ENCODE results near the gene CRYM.
"Not testable (repeated sequence)": the region's sequence is repeated elsewhere in the genome, so short reads cannot be mapped to it uniquely, and the experiment has no call there.

The CRYM gene

DNA sequence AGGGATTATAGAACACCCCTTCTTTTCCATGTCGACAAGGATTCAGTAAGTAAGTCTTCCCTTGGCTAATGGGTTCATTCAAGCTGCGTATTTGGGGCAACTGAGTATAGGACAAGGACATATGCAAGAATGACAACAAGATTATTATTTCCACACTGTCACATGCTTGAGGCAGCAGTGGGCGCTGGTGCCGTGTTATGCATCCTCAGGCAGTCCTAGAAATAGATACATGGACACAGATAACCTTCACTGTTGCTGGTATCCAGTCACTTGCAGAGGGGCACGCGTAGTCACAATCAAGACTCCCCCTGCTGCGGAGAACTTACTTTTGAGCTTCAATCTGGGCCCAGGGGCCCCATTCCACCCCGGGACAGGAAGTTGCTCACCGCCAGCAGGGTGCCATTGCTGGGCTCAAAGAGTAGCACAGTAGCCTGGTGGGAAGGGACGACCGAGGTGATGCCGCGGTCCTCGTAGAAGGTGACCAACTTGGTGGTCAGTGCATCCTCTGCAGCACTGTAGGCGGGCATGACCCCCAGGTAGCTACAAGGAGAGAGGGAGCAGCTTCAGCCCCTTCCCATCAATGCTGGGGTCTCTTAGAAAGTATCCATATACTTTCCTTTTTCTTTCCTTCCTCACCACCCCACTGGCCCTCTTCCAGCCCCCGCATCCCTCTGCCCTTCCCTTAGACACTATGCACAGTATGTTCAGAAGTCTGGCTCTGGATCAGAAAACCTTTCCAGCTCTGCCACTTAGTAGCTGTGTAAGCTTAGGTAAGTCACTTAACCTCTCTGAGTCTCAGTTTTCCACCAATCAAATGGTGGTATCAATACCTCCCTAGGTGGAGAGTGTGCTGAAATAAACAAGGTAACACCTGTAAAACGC, 804 bp downstream of the CRYM start:
- peak in 1 of 2 experiments; percentile 24 for DNase-seq

DNA sequence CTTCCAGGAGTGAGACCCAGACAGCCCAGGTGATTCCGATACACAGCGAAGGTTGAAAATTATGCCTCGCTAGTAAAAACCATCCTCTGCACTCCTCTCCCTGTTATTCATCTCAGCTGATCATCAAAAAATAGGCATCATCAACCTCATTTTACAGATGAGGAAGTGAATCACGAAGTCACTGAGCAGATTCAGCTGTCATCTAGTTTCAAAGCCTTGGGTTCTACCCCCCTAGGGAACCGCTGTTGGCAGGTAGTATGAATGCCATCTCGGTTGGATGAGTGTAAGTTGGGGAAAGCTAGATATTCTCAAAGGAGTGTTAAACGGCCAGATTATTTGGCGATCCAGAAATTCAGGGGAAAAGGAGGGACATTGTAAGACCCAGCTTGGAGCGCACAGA, 2.0 kb downstream of the CRYM start:
- no peak for DNase-seq

DNA sequence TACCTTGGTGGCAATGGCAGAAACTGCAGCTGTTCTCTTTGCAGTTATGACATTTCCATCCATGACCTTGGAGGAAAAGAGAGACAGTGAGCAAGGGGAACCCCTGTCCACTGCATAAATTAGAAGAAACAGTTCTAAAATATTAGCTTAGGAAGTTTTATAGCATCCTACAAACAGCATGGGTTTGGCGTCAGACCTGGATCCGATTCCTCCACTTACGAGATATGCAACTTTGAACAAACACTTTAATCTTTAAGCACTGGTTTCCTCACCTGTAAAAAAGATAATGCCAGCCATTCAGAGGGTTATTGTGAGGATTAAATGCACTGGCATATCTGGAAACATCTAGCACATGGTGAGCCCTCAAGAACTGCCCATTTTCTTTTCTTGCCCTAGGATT, 2.6 kb downstream of the CRYM start:
- DNase-seq: no peak

DNA sequence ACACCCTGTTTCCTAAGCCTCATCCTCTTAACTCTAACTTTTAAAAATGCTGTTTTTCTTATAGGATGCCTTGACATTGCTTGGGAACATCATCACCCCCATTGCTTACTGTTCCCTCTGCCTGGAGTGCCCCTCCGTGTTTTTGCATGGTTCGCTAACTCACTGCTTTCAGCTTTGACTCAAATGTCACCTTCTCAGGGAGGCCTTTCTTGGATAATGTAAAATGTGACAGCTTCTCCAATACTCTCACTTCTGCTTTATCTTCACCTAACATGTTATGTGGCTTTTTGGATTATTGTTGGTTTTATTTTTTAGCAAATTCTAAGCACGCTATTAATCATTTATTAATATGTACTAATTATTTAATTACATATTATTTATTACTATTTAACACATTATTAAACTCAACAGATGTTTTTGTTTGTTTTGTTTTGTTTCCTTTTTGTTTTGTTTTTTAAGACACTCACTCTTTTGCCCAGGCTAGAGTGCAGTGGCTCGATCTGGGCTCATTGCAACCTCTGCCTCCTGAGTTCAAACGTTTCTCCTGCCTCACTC, 3.8 kb downstream of the CRYM start:
- no peak for DNase-seq

DNA sequence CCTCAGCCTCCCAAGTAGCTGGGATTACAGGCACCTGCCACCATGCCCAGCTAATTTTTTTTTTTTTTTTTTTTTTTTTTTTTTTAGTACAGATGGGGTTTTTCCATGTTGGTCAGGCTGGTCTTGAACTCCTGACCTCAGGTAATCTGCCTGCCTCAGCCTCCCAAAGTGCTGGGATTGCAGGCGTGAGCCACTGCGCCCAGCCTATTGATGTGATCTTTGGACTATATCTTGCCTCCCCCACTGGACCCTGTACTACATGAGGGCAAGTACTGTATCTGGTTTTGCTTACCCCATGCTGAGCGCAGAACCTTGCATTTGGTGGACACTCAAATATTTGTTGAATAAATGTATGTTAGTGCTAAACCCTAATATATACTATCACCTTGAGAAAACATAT, 5.3 kb downstream of the CRYM start:
- DNase-seq: not testable (repeated sequence)

DNA sequence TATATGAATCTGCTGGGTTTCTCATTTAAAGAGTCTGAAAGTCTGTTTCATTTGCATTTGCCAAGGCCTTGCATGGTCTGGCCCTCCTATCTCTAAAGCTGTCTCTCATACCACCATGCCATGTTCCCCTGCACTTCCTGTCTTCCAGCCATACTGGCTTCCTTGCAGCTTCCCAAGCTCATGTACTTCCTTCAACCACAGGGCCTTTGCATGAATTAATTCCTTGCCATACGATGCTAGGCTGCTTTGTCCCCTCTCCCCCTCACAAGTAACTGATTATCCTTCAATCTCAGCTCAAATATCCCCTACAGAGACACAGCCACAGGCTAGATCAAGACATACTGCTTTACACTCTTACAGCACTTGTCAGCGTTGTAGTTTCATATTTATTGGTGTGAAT, 5.8 kb downstream of the CRYM start:
- no peak for DNase-seq

DNA sequence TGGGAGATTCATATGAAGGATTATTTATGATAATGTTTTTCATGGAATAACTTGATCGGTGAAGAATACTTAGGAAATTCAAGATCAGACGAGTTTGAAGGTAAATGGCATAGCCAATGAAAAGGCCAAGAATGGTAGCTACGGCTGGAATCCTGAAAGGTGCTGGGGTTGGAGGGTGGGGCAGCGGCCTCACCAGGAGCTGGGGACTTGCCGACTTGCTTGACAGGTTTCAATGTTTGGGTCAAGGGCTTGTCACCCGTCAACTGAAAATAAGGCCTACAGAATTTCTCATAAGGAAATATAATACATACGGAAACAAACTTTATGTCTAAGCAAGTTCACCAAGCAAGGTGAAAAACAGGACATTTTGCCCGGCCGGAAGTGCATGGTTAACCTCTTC, 9.9 kb downstream of the CRYM start:
- DNase-seq: no peak

DNA sequence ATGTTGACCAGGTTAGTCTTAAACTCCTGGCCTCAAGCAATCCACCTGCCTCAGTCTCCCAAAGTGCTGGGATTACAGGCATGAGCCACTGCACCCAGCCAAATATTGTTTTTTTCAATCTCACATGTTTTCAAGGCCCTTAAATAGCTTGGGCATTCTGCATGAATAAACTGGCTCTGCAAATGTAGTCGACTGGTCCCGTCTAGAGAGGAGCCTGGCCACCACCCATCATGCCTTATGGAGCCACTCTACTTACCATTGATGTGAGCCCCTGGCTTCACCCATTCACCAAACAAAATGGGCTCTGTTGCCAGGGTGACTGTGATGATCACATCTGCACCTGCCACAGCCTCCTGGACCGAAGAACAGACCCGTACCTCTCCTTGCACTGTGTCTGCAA, 10.8 kb downstream of the CRYM start:
- no peak for DNase-seq

DNA sequence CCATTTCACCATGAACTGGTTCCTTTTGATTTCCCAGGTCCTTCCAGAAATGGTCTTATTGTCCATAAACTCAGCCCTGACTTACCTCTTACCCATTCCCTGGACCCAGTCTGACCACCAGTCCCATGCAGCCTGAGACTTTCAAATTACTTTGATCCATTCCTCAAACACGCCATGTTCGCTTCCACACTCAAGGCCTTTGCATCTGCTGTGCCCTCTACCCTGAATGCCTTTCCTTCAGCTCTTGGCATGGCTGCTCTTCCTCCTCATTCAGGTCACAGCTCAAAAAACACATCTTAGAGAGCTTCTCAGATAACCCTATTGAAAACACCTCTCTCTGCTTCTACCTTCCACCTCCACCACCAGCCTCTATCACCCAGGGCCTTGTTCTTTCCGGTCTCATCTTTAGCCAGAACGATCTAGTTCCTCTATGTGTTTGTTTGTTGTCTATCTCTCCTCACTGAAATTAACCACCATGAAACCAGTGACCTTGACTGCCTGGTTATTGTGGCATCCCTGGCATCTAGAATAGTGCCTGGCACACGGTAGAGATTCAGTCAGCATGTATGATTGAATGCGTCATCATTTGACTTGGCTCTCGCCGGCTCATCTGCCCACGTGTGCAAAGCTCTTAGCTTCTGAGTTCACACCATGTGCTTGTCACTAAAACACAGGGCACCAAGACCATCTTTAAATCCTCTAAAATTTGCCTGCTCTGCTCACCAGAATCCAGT, 12.8 kb downstream of the CRYM start:
- DNase-seq: no peak

DNA sequence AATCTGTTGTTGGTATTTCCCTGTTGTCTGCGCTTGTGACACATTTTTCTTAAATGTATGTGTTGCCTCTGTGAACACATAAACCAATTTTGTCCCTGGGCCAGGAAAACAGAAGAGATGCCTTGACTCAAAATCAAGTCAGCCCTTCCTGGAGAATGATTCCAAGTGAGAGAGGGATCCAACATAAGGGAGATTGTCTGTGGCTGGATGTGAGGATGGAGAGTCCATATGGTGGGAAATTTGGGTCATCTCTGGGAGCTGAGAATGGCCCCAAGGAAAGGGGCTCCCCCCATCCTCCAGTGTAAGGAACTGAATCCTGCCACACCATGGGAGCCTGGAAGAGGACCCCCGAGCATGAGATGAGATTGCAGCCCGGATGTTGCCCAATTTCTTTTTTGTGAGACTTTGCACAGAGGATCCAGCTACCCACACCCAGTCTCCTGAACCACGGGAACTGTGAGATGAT, 13.5 kb downstream of the CRYM start:
- DNase-seq: no peak

DNA sequence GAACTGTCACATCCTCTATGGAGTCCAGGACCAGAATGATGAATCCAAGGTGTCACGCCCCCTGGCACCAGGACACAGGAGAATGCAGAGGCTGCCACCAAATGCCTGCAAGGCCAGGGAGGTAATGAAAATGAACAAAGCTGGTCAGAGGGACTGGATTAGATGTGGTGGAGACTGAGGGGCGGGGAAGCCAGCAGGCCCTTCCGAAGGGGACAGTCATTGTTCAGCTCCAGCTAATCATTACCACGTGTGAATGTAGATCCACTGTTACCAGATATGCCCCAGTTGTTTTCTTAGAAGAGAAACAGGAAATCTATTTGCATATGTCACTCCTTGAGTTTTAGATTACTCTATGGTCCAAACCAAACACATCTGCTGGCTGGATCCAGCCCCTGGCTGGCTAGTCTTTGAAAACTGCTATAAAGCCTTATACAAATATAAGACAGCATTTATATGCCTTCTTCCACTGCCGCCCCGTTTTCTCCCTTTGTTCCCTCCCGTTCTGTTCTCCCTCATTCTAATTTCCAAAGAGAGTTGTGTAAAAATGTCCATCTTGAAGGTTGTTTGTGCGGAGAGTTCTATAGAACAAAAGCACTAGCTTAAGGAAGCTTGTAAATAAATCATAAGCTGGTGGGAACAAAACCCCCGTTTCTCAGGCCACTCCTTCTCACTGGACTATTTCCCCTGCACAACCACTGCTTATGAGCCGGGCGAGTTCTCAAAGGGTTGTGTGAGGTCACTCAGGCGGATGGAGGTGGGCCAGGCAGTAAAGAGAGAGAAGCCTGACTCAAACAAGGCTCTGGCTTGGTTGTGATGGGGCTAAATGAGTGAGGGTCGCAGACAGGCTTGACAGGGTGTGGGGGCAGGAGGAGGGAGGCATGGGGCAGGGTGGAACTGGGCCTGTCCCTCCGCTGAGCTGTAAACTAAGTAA, 14.2 kb downstream of the CRYM start:
- peak in 1 of 2 experiments; percentile 67 for DNase-seq

DNA sequence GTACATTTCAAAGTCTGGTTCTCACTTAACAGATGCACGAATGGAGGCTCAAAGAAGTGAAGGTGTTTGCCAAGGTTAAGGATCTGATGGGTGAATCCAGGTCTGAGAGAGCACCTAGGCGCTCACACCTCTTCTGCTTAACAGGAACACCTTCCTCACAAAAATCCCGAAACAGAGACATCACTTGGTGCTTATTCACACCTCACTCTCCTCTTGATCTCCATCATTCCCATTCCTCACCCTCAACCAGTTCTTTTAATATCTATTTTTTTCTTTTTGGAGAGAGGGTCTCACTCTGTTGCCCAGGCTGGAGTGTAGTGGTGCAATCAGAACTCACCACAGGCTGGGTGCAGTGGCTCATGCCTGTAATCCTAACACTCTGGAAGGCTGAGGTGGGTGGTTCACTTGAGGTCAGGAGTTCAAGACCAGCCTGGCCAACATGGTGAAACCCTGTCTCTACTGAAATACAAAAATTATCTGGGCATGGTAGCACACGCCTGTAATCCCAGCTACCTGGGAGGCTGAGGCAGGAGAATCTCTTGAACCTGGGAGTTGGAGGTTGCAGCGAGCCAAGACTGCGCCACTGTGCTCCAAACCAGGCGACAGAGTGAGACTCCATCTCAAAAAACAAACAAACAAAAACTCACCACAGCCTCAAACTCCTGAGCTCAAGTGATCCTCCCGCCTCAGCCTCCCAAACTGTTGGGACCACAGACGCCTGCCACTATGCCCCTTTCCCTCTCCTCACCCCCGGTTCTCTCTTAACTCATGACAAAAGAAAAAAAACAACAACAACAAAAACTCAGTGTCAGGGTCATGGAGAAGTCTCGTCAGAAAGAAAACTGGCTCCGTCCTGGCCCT, 15.1 kb downstream of the CRYM start:
- DNase-seq: no peak

DNA sequence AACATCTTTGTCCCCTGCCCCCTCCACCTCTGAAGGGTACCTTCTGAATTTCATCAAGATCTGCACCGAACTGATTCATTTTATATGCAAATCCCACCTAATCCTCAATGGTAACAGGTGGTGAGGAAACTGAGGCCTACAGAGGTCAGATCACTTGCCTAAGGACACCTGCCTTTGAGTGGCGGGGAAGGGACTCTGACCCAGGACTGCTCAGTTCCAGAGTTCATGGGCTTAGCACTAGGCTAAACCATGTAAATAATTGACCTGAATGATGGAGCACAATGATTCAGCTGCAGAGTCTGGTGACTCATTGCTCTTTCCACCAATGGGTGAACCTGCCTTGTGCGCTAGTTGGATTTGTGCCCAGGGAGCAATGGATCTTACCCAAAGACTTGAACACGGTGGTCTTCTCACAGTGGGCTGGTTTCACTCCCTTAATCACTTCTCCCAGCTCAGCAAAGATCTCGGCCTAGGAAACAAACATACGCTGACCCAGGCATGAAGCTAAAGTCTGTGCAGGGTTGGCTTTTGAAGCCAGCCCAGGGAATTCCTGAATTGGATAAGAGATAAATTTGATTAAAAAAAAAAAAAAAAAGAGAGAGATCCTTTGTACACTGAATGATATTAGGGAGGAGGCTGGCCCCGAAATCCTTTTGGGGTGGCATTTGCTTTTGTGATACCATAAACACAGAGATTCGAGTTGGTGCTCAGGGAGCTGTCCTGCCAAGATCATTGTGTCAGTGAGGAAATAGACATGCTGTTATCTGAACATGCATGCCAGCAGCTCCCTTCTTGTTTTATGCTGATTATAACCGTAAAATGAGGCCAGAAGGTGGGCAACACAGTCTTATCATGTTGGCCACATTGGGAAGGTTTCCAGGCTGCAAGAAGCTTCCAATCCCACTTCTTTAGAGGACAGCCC, 17.0 kb downstream of the CRYM start:
- DNase-seq: no peak

DNA sequence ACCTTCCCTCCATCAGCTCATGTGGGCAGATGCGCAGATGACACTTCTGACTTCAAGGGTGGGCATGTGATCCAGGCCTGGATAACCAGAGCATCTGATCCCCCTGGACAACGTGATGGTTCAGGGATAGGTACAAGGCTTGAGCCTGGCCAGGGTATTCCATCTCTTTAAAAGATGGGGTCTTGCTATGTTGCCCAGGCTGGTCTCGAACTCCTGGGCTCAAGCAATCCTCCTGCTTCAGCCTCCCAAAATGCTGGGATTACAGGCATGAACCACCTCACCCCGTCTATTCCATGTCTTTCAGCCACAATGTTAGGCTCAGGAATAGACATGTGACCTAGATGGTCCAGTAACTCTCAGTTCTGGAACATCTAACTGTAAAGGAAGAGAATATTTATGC, 20.8 kb downstream of the CRYM start:
- DNase-seq: no peak

DNA sequence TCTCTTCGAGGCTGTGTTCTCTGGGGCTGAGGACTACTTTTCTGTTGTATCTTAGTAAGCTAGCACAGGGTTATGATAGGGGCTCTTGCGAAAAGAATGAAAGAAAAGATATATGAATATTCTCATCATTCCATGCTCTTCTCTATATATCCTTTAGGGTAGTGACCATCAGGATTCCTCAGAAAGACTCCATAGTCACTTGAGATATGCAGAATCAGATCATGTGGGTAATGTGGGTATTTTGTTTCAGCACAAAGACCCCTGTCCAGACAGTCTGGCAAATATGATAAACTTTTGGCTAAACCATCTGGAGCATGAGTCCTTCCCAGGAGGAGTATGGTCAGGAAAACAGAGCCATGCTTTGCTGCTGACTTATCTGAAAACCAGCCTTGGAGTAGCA, 21.5 kb downstream of the CRYM start:
- DNase-seq: no peak

DNA sequence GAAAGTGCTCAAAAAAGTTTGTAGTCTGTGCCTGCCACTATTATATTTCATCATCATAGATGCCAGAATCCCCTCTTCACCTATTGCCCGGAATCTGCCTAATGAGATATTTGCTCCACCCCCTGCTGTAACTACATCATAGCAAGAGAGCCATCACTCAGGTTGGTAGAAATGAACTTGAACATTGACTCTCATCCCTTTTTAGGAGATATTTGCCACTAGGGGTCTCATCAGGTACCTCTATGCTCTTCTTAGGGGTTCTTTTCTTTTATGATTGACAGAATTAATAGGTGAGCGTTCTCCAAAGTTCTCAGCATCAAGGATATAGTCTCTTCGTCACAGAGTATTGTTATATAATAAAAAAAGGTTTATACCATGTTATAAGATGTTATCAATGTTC, 24.6 kb downstream of the CRYM start:
- no peak for DNase-seq

DNA sequence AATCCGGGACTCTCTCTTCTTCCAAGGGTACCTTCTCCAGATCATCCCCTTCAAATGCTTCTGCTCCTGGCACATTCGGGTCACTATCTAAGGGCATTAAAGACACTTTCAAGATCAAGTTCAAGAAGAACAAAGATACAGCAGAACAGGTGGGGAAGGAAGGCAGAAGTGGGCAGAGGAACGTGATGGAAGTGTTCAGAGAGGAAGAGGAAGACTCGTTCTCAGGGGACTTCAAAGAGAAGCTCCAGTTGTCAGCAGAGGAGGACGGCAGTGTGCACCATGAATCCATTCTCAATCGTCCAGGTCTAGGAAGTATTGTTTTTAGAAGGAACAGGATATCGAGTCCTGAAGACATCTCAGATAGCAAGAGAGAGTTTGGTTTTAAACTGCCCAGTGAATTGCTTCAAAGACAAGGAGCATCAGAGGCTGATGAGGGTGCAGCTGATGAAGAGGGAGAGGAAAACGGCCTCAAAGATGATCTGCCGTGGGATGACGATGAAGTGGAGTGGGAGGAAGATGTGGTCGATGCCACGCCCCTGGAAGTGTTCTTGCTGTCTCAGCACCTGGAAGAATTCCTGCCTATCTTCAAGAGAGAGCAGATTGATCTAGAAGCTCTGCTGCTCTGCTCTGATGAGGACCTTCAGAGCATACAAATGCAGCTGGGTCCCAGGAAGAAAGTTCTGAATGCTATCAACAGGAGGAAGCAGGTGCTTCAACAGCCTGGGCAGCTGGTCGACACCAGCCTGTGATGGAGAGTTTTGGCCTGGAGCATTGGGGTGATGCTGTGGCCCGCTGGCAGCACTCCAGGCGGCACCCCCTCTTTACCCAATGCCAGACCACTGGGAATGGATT, 27.8 kb downstream of the CRYM start:
- no peak for DNase-seq

DNA sequence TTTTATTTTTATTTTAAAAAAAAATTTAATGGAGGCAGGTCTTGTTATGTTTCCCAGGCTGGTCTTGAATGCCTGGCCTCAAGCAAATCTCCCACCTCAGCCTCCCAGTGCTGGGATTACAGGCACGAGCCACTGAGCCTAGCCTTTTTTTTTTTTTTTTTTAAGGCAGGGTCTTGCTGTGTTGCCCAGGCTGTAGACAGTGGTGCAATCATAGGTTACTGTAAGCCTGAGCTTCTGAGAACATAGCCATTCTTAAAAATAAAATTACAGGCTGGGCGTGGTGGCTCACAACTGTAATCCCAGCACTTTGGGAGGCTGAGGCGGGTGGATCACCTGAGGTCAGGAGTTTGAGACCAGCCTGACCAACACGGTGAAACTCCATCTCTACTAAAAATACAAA, 29.9 kb downstream of the CRYM start:
- not testable (repeated sequence) for DNase-seq

DNA sequence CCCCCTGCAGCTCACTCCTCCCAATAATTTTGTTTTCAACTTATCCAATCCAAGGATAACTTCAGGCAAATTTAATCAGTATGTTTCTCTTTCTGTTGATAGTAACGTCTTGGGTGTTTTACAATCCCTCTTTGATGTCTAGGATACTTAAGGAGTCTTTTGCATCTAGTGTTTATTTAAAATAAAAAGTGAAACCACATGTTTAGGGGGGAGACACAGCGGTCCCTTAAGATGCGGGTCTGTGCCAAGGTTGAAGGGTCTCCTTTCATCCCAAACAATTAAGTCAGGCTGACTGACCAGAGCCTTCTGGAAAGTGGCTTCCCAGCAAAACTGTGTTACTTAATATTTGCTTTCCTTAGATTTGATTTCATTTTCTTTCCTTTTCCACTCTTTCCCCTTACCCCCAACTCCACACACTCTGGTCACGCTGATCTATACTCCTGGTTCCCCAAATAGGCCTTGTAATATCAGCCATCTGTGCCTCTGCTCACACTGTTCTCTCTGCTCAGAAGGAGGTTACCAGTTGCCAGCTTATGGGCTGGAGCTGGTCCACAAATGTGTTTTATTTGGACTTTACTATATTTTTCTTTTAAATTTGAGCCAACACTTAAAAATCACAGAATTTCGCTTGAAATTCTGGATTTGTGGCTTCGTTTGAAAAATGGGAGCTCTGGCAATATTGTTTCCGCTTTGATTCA, 33.4 kb downstream of the CRYM start:
- no peak for DNase-seq
